ENCODE results near the gene BIN1. TPM values are rescaled to one million over a fixed set of nuclear protein-coding genes. Genes with fewer than 3 reads are reported as not detected.

The BIN1 gene
- total and polyA plus RNA-seq, 8 donors: 32.0 to 98.7 (median 76.7) TPM

DNA sequence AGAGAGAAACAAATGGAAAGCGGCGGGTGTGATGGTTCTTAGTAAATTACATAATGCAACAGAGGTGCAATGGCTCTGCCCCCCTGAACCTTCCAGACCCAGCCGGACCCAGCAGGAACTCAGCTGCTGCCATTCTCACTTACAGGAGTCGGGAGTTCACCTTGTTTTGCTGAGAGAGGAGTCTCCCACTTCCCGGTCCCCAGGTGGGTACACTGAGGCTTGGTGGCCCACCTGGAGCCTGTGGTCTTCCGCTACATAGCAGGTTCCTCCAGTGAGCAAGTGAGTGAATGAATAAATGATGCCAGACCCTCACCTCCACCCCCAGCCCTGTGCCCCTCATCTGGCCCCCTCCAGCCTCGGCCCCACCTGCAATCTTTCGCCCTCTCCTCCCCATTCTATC lies 11.2 kb downstream of the BIN1 start:
- DNase-seq (peak in 1 of 4 donors; percentile 27), ATAC-seq (no peak)
- Histone ChIP-seq H3K4me3 (no peak overlapping the region), H3K4me1 (peaks cover 11 to 24% of the 10 kb centered on the region in 2 donors), H3K36me3 (no peaks in the 10 kb centered on the region), H3K9me3 (no peaks in the 10 kb centered on the region), H3K27ac (no peak overlapping the region), H3K27me3 (no peaks in the 10 kb centered on the region)
- intact Hi-C loops (cut with DNase I): no loop called here
- TF ChIP-seq, protein P1, sequence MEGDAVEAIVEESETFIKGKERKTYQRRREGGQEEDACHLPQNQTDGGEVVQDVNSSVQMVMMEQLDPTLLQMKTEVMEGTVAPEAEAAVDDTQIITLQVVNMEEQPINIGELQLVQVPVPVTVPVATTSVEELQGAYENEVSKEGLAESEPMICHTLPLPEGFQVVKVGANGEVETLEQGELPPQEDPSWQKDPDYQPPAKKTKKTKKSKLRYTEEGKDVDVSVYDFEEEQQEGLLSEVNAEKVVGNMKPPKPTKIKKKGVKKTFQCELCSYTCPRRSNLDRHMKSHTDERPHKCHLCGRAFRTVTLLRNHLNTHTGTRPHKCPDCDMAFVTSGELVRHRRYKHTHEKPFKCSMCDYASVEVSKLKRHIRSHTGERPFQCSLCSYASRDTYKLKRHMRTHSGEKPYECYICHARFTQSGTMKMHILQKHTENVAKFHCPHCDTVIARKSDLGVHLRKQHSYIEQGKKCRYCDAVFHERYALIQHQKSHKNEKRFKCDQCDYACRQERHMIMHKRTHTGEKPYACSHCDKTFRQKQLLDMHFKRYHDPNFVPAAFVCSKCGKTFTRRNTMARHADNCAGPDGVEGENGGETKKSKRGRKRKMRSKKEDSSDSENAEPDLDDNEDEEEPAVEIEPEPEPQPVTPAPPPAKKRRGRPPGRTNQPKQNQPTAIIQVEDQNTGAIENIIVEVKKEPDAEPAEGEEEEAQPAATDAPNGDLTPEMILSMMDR (IDR thresholded peaks at IDR 0.05): no peak

GRCh38 chr2:127095367-127095641 lies 11.7 kb downstream of the BIN1 start:
- Histone ChIP-seq H3K4me3 (no peak overlapping the region), H3K27me3 (no peaks in the 10 kb centered on the region), H3K9me3 (no peaks in the 10 kb centered on the region), H3K36me3 (no peaks in the 10 kb centered on the region), H3K27ac (no peak overlapping the region), H3K4me1 (peaks cover 9 to 24% of the 10 kb centered on the region in 2 donors)
- intact Hi-C loops (cut with DNase I): no loop called here
- DNase-seq: peak in 1 of 4 donors; percentile 28
- TF ChIP-seq, protein P1 (IDR thresholded peaks at IDR 0.05): no peak
- no peak for ATAC-seq

DNA sequence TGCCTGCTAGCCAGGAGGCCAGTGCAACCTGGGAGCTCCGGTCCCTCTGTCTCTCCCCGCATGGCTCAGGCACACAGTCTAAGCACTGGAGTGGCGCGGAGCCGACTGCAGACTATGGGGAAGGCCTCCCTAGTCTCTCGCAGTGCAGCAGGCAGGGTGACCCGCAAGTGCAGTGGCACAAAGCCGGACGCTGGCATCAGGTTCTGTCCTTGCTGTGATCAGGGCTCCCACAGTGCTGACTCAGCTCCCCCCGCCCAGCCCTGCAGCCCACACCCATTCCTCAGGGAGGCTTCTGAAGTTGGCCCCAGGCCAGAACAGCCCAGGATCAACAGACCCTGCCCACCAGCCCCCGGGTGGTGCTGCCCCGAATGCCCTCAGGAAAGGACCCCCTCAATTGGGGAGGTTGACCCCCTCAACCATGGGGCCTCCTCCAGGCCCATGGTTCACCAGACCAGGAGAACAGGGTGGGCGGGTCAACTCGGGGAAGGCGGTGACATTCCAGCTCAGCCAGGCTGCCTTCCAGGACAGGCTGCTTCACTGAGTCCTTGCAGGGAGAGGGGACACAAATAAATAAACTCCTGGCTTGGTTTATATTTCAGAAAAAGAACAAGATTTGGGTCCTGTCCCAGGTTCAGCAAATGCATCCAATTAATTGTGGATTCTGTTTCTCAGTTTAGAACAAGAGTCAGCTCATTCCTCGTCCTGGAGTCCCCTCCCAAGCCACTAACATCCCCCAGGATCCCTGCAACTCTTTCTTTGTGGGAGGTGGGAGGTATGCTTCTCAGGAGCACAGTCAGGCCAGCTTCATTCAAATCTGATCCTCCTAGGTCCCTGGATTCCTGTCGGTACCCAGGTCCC lies 12.2 kb downstream of the BIN1 start:
- Histone ChIP-seq H3K27me3 (no peaks in the 10 kb centered on the region), H3K36me3 (no peaks in the 10 kb centered on the region), H3K4me3 (no peak overlapping the region), H3K9me3 (no peaks in the 10 kb centered on the region), H3K27ac (no peak overlapping the region), H3K4me1 (peaks cover 9 to 24% of the 10 kb centered on the region in 2 donors)
- TF ChIP-seq, protein P1 (IDR thresholded peaks at IDR 0.05): no peak
- DNase-seq: peak in 2 of 4 donors; percentile 68 to 78
- peak; percentile 91 for ATAC-seq
- intact Hi-C loops (cut with DNase I): no loop called here

- no peaks in the 10 kb centered on the region for H3K9me3 ChIP-seq
- H3K4me3 ChIP-seq: no peak overlapping the region
- H3K27ac ChIP-seq: no peak overlapping the region
- peaks cover 9 to 24% of the 10 kb centered on the region in 2 donors for H3K4me1 ChIP-seq
- H3K27me3 ChIP-seq: no peaks in the 10 kb centered on the region
- intact Hi-C loops (cut with DNase I): no loop called here
- TF ChIP-seq, protein P1 (IDR thresholded peaks at IDR 0.05): no peak
- H3K36me3 ChIP-seq: no peaks in the 10 kb centered on the region
- DNase-seq (peak in 1 of 4 donors; percentile 41), ATAC-seq (no peak)
Observed at GRCh38 chr2:127093648-127094210, 13.2 kb downstream of the BIN1 start.

DNA sequence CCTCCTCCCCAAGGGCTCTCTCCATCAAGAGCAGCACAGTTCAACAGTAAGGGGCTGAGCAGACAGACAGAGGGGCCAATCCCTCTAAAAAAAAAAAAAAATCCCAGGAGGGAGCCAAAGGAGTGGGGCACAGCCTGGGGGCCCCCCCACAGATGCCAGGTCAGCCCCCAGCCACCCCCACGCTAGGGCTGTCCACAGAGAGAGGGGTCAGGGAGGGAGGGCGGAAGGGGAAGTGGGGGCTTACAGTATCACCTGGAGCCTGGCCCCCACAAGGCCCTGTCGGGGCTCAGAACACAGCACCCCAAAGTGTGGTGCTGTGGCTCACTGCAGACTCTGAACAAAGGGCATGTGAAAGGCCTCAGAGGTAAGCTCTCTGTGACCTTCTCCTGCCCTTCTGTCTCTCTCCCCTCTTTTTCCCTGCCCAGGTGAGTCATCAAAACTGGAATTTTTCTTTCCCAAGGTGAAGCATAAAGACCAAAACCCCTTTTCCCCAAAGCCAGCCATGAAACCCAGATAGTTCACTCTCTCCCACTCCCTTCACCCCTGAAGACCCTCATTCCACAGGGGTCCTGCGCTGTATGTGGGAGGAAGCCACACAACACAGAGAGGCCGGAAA lies 13.9 kb downstream of the BIN1 start:
- H3K36me3 ChIP-seq: no peaks in the 10 kb centered on the region
- no peak overlapping the region for H3K4me3 ChIP-seq
- no peaks in the 10 kb centered on the region for H3K9me3 ChIP-seq
- intact Hi-C loops (cut with DNase I): no loop called here
- peaks cover 9 to 24% of the 10 kb centered on the region in 2 donors for H3K4me1 ChIP-seq
- H3K27ac ChIP-seq: no peak overlapping the region
- H3K27me3 ChIP-seq: no peaks in the 10 kb centered on the region
- TF ChIP-seq, protein P1 (IDR thresholded peaks at IDR 0.05): no peak
- DNase-seq (peak in 1 of 4 donors; percentile 43), ATAC-seq (no peak)
